ENCODE measurements around the gene ZIC5.
A peak's percentile ranks its signal among the peaks of the same experiment; 100 is the strongest.

DNA sequence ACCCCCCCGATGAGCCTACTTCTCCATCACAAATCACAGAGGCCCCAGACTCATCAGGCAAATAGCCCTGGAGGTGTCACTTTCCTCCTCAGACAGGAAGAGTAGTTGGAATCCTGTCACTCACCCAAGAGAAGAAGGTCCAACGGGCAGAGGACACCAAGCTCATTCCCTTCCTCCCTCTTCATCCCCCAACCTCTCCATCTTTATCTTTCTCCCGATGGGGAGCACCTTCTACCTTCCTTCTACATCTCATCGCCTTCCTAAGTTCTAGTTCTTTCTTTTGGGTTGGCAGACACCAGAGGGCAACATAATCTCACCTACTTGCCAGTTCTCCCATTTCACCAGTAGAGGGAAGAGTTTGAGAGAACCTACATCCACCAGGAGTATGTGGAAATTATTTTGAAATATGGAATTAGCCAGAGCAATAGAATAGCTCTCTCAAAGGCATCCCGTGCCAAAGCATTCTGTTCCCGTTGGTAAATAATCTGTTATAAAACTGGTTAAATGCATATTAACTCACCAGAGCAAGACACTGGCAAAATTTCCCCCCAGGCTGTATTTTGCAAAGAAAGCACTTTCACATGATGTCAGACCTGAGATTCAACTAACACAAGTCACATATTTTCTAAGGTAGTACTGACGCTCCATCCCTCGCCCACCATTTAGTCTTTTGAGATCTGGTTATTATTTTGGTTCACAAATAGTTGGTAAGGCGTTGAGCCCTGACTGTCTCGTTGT, 55.0 kb downstream of the ZIC5 start:
- TF ChIP-seq, protein P1, sequence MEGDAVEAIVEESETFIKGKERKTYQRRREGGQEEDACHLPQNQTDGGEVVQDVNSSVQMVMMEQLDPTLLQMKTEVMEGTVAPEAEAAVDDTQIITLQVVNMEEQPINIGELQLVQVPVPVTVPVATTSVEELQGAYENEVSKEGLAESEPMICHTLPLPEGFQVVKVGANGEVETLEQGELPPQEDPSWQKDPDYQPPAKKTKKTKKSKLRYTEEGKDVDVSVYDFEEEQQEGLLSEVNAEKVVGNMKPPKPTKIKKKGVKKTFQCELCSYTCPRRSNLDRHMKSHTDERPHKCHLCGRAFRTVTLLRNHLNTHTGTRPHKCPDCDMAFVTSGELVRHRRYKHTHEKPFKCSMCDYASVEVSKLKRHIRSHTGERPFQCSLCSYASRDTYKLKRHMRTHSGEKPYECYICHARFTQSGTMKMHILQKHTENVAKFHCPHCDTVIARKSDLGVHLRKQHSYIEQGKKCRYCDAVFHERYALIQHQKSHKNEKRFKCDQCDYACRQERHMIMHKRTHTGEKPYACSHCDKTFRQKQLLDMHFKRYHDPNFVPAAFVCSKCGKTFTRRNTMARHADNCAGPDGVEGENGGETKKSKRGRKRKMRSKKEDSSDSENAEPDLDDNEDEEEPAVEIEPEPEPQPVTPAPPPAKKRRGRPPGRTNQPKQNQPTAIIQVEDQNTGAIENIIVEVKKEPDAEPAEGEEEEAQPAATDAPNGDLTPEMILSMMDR (IDR thresholded peaks at IDR 0.05): peak; percentile 59 to 87 (median 67)
- no peak for TF ChIP-seq POLR2A (IDR thresholded peaks at IDR 0.05)

Measured in uterus (tissue), 2 donors.